Ureter (tissue), 1 donor: ENCODE measurements around the gene NAA38. TPM values are rescaled to one million over a fixed set of nuclear protein-coding genes. Genes with fewer than 3 reads are reported as not detected.
A peak's percentile ranks its signal among the peaks of the same experiment; 100 is the strongest.

Experiments used
- DNase-seq: peaks from one replicate; pipeline ENCODE4 v3.0.0-alpha.2; 2020; ENCODE audit warnings: low spot score
- total RNA-seq: library from RNA; stranded (reverse); gene quantifications from one replicate; pipeline ENCODE4 v1.2.4, GENCODE V29; 2023
- donor health status: DM: yes; HTN: yes; CAD: no.

Gene NAA38
- 98.6 TPM for total RNA-seq

GRCh38 chr17:7856811-7857712 is at the start of gene NAA38:
TSS of gene NAA38 (minus strand) at chr17:7857559. CDS start at chr17:7857463, 96 bp downstream.
- DNase-seq = peak; percentile 97

- DNase-seq = no peak
Measured at GRCh38 chr17:7903154-7904103, 46.1 kb upstream of the NAA38 start.

- DNase-seq = peak; percentile 39
Measured at GRCh38 chr17:7897773-7898172, 40.4 kb upstream of the NAA38 start.

GRCh38 chr17:7897090-7897489 is 39.7 kb upstream of the NAA38 start:
- DNase-seq = peak; percentile 34

- DNase-seq = peak; percentile 33
Measured at GRCh38 chr17:7894866-7895265, 37.5 kb upstream of the NAA38 start.

- DNase-seq = peak; percentile 25
Measured at GRCh38 chr17:7894226-7894625, 36.9 kb upstream of the NAA38 start.

GRCh38 chr17:7893187-7893880 is 36.0 kb upstream of the NAA38 start:
- DNase-seq = peak; percentile 25

- DNase-seq = peak; percentile 97
Measured at GRCh38 chr17:7889166-7889955, 32.0 kb upstream of the NAA38 start.

GRCh38 chr17:7888184-7888920 is 31.0 kb upstream of the NAA38 start, which contains the start of gene CHD3:
TSS of gene CHD3 (plus strand) at chr17:7888789. CDS start at chr17:7889001, 212 bp downstream.
- peak; percentile 77 for DNase-seq

- peak; percentile 94 for DNase-seq
Measured at GRCh38 chr17:7887482-7888183, 30.3 kb upstream of the NAA38 start.

- no peak for DNase-seq
Measured at GRCh38 chr17:7887038-7887481, 29.7 kb upstream of the NAA38 start.

- peak; percentile 71 for DNase-seq
Measured at GRCh38 chr17:7886227-7887037, 29.1 kb upstream of the NAA38 start.

- peak; percentile 73 for DNase-seq
Measured at GRCh38 chr17:7885367-7886226, 28.2 kb upstream of the NAA38 start.

- DNase-seq = peak; percentile 47
Measured at GRCh38 chr17:7884581-7885366, 27.4 kb upstream of the NAA38 start.

GRCh38 chr17:7883781-7884386 is 26.5 kb upstream of the NAA38 start:
- DNase-seq = peak; percentile 48

- peak; percentile 23 for DNase-seq
Measured at GRCh38 chr17:7882629-7883028, 25.3 kb upstream of the NAA38 start.
